PFSK-1 (cell line): ENCODE results near the gene PSMA1.

Experiments
- FOXP2 ChIP-seq: optimal IDR thresholded peaks from 2 replicates; pipeline ENCODE3; 2011; ENCODE audit warnings: borderline replicate concordance, control low read depth, inconsistent platforms; ENCODE audit not compliant: insufficient read depth; ENCODE audit errors: extremely low read length, extremely low read depth
- POLR2AphosphoS5 ChIP-seq: IDR thresholded peaks from 2 replicates; pipeline ENCODE4 v1.6.1; 2012; ENCODE audit warnings: low read depth, mild to moderate bottlenecking, control low read depth, low read length, moderate library complexity
- SIN3A ChIP-seq: IDR thresholded peaks from 2 replicates; pipeline ENCODE4 v1.6.1; 2012; ENCODE audit warnings: mild to moderate bottlenecking, low read length, moderate library complexity, borderline replicate concordance; ENCODE audit not compliant: insufficient read depth
- TAF1 ChIP-seq: IDR thresholded peaks from 2 replicates; pipeline ENCODE4 v1.6.1; 2012; ENCODE audit warnings: low read length, control low read depth, borderline replicate concordance; ENCODE audit not compliant: insufficient read depth
- TF ChIP-seq, protein P1 (sequence below), 2 experiments: IDR thresholded peaks; 2 replicates each; pipeline versions ENCODE4 v1.6.1 to v1.8.0; 2011 to 2012; ENCODE audit warnings: low read depth in 2 of 2, low read length in 2 of 2, control low read depth in 1 of 2, inconsistent platforms in 1 of 2, mild to moderate bottlenecking in 1 of 2, moderate library complexity in 1 of 2; ENCODE audit not compliant: insufficient read depth in 1 of 2

DNA sequence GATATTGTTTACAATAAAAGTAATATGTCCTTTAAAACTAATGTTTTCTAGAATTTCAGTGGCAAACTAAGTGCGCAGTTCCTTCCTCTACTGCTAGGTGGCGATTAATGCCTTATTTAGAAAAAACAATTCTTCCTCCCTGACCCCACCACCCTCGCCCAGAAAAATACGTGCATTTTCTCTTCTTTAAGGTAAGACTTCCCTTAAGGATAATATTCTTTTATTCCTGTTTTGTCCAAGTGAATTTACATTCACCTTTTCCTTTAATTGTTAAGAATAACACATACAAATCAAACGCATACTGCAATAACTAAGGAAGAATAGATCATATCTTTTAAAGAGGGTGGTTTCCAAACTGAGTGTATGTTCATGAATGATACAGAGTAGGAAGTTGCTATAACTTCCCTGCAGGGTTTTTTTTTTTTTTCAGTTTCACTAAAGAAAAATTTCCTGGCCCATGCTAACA is 17.0 kb upstream of the PSMA1 start:
- TF ChIP-seq POLR2AphosphoS5 (no peak), TAF1 (no peak), SIN3A (no peak), FOXP2 (no peak)
- TF ChIP-seq, protein P1, sequence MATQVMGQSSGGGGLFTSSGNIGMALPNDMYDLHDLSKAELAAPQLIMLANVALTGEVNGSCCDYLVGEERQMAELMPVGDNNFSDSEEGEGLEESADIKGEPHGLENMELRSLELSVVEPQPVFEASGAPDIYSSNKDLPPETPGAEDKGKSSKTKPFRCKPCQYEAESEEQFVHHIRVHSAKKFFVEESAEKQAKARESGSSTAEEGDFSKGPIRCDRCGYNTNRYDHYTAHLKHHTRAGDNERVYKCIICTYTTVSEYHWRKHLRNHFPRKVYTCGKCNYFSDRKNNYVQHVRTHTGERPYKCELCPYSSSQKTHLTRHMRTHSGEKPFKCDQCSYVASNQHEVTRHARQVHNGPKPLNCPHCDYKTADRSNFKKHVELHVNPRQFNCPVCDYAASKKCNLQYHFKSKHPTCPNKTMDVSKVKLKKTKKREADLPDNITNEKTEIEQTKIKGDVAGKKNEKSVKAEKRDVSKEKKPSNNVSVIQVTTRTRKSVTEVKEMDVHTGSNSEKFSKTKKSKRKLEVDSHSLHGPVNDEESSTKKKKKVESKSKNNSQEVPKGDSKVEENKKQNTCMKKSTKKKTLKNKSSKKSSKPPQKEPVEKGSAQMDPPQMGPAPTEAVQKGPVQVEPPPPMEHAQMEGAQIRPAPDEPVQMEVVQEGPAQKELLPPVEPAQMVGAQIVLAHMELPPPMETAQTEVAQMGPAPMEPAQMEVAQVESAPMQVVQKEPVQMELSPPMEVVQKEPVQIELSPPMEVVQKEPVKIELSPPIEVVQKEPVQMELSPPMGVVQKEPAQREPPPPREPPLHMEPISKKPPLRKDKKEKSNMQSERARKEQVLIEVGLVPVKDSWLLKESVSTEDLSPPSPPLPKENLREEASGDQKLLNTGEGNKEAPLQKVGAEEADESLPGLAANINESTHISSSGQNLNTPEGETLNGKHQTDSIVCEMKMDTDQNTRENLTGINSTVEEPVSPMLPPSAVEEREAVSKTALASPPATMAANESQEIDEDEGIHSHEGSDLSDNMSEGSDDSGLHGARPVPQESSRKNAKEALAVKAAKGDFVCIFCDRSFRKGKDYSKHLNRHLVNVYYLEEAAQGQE (IDR thresholded peaks at IDR 0.05; ENCODE audit: insufficient read depth in 1 of 2, low read depth in 2 of 2, low read length in 2 of 2), result no peak
